HPDE6-E6E7 (cell line): ENCODE results near the gene SNX1.
"Not testable (repeated sequence)": the region's sequence is repeated elsewhere in the genome, so short reads cannot be mapped to it uniquely, and the experiment has no call there.

Source experiments
- DNase-seq: peaks from one replicate; pipeline ENCODE4 v3.0.0; 2011; ENCODE audit warnings: missing footprints; ENCODE audit errors: extremely low spot score

The SNX1 gene

GRCh38 chr15:64095795-64096667 lies at the start of gene SNX1:
Gene SNX1 (plus strand): TSS chr15:64095982. CDS start chr15:64096014, 32 bp downstream.
- peak; percentile 91 for DNase-seq

- DNase-seq: peak; percentile 80
Measured at GRCh38 chr15:64046421-64047153, 49.2 kb upstream of the SNX1 start, which contains the start of gene DAPK2. Gene DAPK2 (minus strand): TSS chr15:64046485. CDS start chr15:64040261, 6,224 bp downstream.

- DNase-seq: no peak
Measured at GRCh38 chr15:64048781-64049460, 46.9 kb upstream of the SNX1 start.

- no peak for DNase-seq
Measured at GRCh38 chr15:64050281-64051092, 45.3 kb upstream of the SNX1 start.

- no peak for DNase-seq
Measured at GRCh38 chr15:64051093-64051402, 44.7 kb upstream of the SNX1 start.

- no peak for DNase-seq
Measured at GRCh38 chr15:64051407-64052259, 44.1 kb upstream of the SNX1 start.

- DNase-seq: no peak
Measured at GRCh38 chr15:64052925-64053491, 42.8 kb upstream of the SNX1 start.

GRCh38 chr15:64053674-64054073 lies 42.1 kb upstream of the SNX1 start:
- not testable (repeated sequence) for DNase-seq

- DNase-seq: peak; percentile 29
Measured at GRCh38 chr15:64058279-64058678, 37.5 kb upstream of the SNX1 start.

GRCh38 chr15:64059104-64059503 lies 36.7 kb upstream of the SNX1 start:
- DNase-seq: not testable (repeated sequence)

GRCh38 chr15:64060716-64061115 lies 35.1 kb upstream of the SNX1 start:
- no peak for DNase-seq

- no peak for DNase-seq
Measured at GRCh38 chr15:64066451-64066850, 29.3 kb upstream of the SNX1 start.

GRCh38 chr15:64067564-64068030 lies 28.2 kb upstream of the SNX1 start:
- DNase-seq: peak; percentile 51

GRCh38 chr15:64068133-64068532 lies 27.6 kb upstream of the SNX1 start:
- DNase-seq: no peak

- DNase-seq: no peak
Measured at GRCh38 chr15:64070106-64070505, 25.7 kb upstream of the SNX1 start.

GRCh38 chr15:64070965-64071851 lies 24.6 kb upstream of the SNX1 start:
- peak; percentile 56 for DNase-seq

GRCh38 chr15:64071931-64072765 lies 23.6 kb upstream of the SNX1 start:
- no peak for DNase-seq

GRCh38 chr15:64072812-64073211 lies 23.0 kb upstream of the SNX1 start:
- no peak for DNase-seq
